8988T (cell line): ENCODE data around the gene GCK.
"Not testable (repeated sequence)": the region's sequence is repeated elsewhere in the genome, so short reads cannot be mapped to it uniquely, and the experiment has no call there.

Source experiments
- DNase-seq: peaks from one replicate; pipeline ENCODE4 v3.0.0; 2011

Gene GCK

GRCh38 chr7:44176486-44176885, 12.8 kb downstream of the GCK start:
- DNase-seq = no peak

- no peak for DNase-seq
Observed at GRCh38 chr7:44175730-44176129, 13.5 kb downstream of the GCK start.

- DNase-seq = not testable (repeated sequence)
Observed at GRCh38 chr7:44174694-44174948, 14.6 kb downstream of the GCK start.

DNA sequence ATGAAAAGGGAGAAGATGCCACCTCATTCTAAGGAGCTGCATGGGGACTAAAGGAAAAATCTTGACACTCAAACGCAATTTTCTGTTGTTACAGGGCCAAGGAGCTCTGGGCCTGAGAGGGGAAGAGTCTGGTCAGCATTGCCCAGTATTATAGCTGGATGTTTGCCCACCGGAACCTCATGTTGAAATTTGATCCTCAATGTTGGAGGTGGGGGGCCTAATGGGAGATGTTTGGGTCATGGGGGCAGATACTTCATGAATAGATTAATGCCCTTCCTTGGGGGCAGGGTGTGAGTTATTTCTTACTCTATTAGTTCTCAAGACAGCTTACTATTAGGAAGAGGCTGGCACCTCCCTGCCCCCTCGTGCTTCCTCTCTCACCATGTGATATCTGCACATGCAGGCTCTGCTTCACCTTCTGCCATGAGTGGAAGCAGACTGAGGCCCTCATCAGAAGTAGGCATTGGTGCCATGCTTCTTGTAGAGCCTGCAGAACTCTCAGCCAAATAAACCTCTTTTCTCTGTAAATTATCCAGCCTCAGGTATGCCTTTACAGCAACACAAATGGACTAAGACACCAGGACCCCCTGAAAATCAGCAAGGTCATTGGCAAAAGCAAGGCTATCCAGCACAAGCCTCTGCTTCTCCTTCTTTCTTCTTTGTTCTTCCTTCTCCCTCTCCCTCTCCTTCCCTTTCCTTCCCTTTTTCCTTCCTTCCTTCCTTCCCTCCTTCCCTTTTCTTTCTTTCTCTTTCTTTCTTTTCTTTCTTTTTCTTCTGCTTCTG, 15.1 kb downstream of the GCK start:
- no peak for DNase-seq

- no peak for DNase-seq
Observed at GRCh38 chr7:44172803-44173424, 16.3 kb downstream of the GCK start.

DNA sequence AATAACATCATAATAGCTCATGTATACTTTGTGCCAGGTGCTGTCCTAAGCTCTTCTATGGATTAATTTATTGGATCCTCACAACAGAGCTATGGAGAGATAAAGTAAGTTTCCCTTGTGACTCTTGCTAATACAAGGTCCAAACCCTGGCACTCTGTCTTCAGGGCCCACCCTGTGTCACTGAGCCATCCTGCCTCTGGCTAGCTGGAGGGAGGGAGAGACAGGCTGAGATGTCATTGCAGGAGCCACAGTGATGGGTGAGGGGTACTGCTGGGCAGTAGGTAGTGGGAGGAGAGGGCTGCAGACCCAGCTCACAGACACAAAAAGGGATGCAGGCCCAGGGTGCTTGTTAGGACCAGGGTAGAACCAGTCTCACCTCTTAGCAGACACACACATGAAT, 16.9 kb downstream of the GCK start:
- DNase-seq = no peak

DNA sequence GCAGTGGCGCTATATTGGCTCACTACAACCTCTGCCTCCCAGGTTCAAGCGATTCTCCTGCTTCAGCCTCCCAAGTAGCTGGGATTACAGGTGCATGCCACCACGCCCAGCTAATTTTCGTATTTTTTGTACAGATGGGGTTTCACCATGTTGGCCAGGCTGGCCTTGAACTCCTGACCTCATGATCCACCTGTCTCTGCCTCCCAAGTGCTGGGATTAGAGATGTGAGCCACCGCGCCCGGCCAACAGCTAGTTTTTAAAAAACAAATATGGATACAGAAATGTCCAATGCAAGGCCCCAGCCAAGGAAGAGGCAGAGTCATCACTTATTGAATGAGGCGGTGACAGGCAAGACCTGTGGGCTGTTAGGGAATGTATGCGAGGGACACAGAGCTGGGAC, 17.3 kb downstream of the GCK start:
- not testable (repeated sequence) for DNase-seq

DNA sequence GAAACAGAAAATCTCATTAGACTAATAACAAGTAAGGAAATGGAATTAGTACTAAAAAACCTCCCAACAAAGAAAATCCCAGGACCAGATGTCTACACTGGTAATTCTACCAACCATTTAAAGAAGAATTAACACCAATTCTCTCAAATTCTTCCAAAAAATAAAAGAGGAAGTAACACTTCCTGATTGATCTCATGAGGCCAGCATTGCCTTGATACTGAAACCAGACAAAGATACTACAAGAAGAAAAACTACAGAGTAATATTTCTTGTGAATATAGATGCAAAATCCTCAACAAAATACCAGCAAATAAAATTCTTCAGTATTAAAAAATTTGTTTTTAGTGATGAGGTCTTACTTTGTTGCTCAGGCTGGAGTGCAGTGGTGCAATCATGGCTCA, 21.3 kb downstream of the GCK start:
- no peak for DNase-seq

- no peak for DNase-seq
Observed at GRCh38 chr7:44163591-44163990, 25.6 kb downstream of the GCK start.

DNA sequence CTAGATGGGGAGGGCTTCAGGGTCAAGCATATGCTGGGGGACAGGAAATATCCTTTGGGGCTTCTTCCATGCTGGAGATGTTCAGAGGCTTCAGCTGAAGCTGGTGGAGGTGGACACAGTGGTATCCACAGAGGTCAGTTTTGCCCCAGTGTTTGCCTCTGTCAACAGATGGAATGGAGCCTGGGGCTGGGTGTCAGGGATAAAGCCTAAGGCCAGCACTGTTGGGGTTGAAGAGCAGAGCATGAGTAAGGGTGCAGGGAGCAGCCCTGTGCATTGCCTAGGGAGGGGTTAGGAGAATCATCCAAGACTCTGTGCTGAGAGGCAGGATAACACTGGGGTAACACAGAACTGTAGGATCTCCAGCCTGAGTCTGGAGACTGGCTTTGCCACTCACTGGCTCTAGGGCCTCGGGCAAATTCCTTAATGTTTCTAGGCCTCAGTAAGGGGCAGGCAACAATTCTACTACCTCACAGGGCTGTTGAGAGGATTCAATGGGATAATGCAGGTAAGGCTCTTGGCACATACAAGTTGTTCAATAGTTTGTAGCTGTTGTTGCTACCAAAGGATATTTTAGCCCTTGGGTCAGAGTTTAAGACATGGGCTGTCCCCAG, 26.3 kb downstream of the GCK start:
- no peak for DNase-seq

DNA sequence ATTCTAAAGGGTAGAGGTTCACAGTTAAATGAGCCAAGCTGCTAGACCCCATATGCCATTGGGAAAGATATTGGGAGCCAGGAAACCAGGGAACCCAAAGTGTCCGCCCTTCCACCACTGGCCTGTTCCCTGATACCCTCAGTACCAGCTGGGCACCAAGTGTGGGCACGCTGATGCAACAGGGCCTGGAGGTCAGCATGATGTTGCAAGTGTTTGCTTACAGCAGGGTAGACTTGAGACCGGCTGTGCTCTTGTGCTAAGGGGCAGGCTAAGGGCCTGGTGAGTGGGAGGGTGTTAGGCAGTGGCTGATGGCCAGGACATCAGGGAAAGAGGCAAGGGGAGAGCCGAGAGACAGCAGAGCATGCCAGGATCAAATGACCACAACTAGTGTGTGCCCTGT, 27.1 kb downstream of the GCK start:
- DNase-seq = no peak

DNA sequence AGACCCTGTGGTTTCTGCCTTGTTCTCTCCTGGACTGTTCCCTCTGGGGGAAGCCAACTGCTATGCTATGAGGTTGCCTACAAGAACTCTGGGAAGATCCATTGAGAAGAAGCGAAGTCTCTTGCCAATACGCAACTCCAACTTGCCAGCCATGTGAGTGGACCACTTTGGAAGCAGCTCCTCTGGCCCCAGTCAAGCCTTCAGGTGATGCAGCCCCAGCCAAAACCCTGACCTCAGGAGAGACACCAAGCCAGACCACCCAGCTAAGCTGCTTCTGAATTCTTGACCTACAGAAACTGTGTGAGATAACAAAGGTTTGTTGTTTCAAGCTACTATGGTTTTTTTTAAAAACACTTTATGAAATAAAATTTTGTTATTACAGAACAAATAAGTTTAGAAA, 27.9 kb downstream of the GCK start:
- DNase-seq = no peak

- no peak for DNase-seq
Observed at GRCh38 chr7:44159824-44160630, 29.2 kb downstream of the GCK start.

DNA sequence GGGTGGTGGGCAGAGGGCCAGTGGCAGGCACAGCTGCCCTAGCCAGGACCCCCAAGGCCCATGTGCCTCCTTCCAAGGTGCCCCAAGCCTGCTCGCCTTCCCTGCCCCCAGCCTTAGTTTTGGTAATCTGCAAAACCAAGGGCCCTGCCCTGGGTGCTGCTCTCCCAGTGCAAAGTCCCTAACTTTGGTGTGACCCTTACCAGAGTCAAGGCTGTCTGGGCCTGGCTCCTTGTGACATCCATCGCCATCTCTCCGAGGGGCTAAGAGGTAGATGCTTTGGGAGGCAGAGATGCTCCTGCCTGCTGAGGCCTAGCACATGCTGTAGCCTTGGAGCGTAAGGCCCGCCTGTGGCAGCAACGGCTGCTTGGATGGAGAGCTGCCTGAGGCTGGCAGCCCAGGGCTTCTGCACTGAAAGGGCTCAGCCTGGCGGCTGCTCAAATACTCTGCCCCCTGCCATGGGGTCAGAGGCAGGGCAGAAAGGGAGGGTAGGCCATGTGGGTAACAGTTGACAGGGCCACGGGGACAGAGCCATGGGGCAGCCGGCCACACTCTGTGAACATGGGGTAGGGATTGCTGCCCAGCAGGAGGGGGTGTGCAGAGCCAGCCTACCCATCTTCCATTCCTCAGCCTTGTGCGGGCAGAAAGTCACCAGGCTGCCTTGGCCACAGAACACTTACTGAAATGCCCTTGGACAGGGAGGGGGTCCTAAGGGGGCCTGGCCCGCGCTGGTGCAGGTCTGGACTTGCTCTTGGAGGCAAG, 30.2 kb downstream of the GCK start:
- DNase-seq = no peak

- DNase-seq = no peak
Observed at GRCh38 chr7:44158096-44158872, 31.0 kb downstream of the GCK start.

DNA sequence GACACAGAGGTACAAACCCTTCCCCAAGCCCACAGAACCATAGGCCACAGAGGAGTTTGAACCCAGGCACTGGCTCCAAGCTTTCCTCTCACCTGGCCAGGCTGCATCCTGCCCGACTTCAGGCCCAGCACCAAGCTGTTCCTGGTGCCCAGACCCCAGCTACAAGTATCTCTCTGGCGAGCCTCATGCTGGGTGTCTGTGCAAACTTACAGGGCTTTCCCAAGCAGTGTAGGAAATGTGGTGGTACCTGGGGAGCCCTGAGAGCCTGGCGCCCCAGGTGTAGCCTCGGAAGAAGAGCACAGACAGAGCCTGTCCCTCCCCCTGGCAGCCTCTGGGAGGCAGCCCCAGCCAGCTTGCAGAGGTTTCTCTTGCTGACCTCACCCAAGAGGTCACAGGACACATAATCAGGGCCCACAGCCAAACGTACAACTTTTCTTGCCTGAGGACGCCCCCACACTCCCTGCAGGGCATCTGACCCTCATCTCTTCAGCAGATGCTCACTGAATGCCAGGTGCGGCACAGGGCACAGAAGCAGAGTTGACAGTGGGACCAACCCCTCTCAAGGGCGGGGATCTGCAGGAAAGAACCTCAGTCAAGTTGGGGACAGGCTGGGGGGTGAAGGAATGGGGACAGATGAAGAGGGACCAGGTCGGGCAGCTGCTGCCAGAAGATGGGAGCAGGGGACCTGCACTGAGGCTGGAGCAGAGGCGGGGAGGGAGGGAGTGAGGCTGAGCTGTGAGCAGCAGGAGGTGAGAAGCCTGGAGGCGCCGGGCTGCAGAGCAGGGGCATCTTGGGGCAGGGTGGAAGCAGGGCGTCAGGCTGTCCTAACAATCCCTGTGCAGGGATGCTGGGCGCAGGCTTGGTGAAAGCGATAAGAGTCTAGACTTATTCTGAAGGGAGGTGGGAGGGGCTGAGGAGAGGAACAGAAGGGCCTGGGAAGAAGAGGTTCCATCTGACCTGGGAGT, 31.8 kb downstream of the GCK start:
- no peak for DNase-seq

GRCh38 chr7:44156453-44157010, 32.7 kb downstream of the GCK start:
- no peak for DNase-seq

- no peak for DNase-seq
Observed at GRCh38 chr7:44155191-44156185, 33.8 kb downstream of the GCK start.

DNA sequence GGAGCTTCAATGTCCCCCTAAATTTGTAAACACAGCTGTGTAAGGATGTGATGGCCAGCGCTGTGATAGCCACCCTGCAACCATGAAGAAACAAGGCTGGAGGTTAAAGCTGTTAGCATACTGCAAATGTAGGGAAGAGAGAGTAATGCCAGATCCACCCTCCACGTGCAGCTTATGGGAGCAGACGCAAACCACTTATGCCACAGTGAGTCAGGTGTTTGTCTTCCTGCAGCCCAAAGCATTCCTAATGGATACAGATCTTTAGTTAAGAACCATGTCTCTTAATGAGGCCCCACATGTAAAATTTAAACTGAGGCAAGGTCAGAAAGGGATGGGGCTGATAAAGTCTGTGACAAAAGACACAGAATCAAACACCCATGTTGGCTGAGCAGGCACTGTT, 34.5 kb downstream of the GCK start:
- no peak for DNase-seq
